ENCODE data around the gene SLC30A1. TPM values are rescaled to one million over a fixed set of nuclear protein-coding genes. Genes with fewer than 3 reads are reported as not detected.

The SLC30A1 gene
- total and polyA plus RNA-seq, 2 of the 13 experiments (the other 11 are each of a cell fraction or from before 2014, with no cell fraction given): 5.9 to 24.4 TPM

DNA sequence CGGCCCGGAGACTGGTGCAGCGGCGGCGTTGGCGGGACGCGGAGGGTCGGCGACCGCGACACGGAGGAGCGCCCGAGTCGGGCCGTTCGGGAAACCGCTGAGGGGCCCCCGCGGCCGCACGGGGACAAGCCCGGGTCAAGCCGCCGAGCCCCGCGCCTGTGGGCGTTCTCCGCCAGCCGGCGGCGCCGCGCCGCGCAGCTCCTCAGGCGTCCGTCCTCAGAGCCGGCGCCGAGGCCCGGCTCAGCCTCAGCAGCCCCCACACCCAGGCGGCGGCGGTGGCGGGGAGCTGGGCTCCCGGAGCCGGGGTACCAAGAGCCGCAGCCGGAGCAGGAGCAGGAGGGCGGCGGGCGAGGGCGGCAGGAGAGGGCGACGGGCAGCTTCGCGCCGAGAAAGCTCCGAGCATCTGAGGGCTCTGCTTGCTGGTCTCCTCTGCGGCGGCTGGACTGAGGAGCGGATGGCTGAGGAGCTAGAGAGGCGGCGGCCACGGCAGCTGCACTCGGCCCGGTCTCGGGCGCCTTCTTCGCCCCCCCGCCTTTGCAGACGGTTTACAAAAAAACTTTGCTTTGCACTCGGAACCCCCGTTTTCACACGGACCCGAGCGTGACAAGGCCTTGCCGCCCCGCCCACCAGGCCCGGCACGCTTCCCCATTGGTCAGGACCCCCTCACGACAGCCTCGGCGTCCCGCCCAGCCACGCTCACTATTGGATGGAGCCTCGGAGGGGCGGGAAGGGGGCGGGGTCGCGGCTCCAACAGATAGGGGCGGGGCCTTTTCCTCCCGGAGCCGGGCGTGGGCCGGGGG, at the start of gene SLC30A1 (continued):
- TF ChIP-seq FLYWCH1 (CRISPR knock-in tag; IDR thresholded peaks at IDR 0.05) (no peak), MTA3 (CRISPR knock-in tag; IDR thresholded peaks at IDR 0.05) (no peak), TEAD2 (CRISPR knock-in tag; IDR thresholded peaks at IDR 0.05) (no peak), ZBTB1 (CRISPR knock-in tag; IDR thresholded peaks at IDR 0.05; ENCODE audit: borderline replicate concordance) (no peak), ZBTB38 (CRISPR knock-in tag; IDR thresholded peaks at IDR 0.05) (no peak), ZNF749 (CRISPR knock-in tag; IDR thresholded peaks at IDR 0.05; ENCODE audit: borderline replicate concordance) (no peak), NFRKB (IDR thresholded peaks at IDR 0.05) (no peak), SRY (CRISPR knock-in tag; IDR thresholded peaks at IDR 0.05) (peak; percentile 84), ZNF354B (CRISPR knock-in tag; IDR thresholded peaks at IDR 0.05) (no peak), U2AF1 (optimal IDR thresholded peaks at IDR 0.05; ENCODE audit: low read depth, low read length) (no peak), SOX13 (IDR thresholded peaks at IDR 0.05) (no peak), SOX13 (CRISPR knock-in tag; conservative IDR thresholded peaks at IDR 0.05 in 1 of 2, IDR thresholded peaks at IDR 0.05 in 1 of 2) (no peak), TCF7 (IDR thresholded peaks at IDR 0.05; ENCODE audit: low read depth) (no peak), ASH2L (IDR thresholded peaks at IDR 0.05; ENCODE audit: insufficient read length, low read depth, low read length) (peak; percentile 35), RARA (CRISPR knock-in tag; IDR thresholded peaks at IDR 0.05) (no peak), ZNF652 (CRISPR knock-in tag; IDR thresholded peaks at IDR 0.05; ENCODE audit: borderline replicate concordance, low read depth) (no peak), SATB2 (CRISPR knock-in tag; IDR thresholded peaks at IDR 0.05) (no peak), ZNF205 (CRISPR knock-in tag; IDR thresholded peaks at IDR 0.05) (no peak), ZNF333 (CRISPR knock-in tag; IDR thresholded peaks at IDR 0.05; ENCODE audit: borderline replicate concordance) (no peak), SP4 (CRISPR knock-in tag; IDR thresholded peaks at IDR 0.05) (peak; percentile 98), SMYD3 (CRISPR knock-in tag; IDR thresholded peaks at IDR 0.05) (no peak), POLR2G (IDR thresholded peaks at IDR 0.05; ENCODE audit: low read depth, low read length) (peak; percentile 85), HMGA1 (CRISPR knock-in tag; conservative IDR thresholded peaks at IDR 0.05) (no peak), YY1 (IDR thresholded peaks at IDR 0.05; ENCODE audit: insufficient read depth, insufficient replicate concordance, low read depth, low read length) (peak; percentile 40), ZNF589 (CRISPR knock-in tag; conservative IDR thresholded peaks at IDR 0.05) (no peak)
- TF ChIP-seq, protein P1, sequence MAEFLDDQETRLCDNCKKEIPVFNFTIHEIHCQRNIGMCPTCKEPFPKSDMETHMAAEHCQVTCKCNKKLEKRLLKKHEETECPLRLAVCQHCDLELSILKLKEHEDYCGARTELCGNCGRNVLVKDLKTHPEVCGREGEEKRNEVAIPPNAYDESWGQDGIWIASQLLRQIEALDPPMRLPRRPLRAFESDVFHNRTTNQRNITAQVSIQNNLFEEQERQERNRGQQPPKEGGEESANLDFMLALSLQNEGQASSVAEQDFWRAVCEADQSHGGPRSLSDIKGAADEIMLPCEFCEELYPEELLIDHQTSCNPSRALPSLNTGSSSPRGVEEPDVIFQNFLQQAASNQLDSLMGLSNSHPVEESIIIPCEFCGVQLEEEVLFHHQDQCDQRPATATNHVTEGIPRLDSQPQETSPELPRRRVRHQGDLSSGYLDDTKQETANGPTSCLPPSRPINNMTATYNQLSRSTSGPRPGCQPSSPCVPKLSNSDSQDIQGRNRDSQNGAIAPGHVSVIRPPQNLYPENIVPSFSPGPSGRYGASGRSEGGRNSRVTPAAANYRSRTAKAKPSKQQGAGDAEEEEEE (CRISPR knock-in tag; IDR thresholded peaks at IDR 0.05; ENCODE audit: borderline replicate concordance): no peak
- TF ChIP-seq, protein P2, sequence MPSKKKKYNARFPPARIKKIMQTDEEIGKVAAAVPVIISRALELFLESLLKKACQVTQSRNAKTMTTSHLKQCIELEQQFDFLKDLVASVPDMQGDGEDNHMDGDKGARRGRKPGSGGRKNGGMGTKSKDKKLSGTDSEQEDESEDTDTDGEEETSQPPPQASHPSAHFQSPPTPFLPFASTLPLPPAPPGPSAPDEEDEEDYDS (CRISPR knock-in tag; IDR thresholded peaks at IDR 0.05): peak; percentile 97
- TF ChIP-seq, protein P3, sequence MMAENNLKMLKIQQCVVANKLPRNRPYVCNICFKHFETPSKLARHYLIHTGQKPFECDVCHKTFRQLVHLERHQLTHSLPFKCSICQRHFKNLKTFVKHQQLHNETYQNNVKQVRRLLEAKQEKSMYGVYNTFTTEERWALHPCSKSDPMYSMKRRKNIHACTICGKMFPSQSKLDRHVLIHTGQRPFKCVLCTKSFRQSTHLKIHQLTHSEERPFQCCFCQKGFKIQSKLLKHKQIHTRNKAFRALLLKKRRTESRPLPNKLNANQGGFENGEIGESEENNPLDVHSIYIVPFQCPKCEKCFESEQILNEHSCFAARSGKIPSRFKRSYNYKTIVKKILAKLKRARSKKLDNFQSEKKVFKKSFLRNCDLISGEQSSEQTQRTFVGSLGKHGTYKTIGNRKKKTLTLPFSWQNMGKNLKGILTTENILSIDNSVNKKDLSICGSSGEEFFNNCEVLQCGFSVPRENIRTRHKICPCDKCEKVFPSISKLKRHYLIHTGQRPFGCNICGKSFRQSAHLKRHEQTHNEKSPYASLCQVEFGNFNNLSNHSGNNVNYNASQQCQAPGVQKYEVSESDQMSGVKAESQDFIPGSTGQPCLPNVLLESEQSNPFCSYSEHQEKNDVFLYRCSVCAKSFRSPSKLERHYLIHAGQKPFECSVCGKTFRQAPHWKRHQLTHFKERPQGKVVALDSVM (CRISPR knock-in tag; IDR thresholded peaks at IDR 0.05): no peak

Data from HepG2 (cell line).